Activated CD4-positive, alpha-beta T cell treated with anti-CD3 and anti-CD28 coated beads for 36 hours (primary cell): Measurements from ENCODE around the gene DNAJB8. TPM values are rescaled to one million over a fixed set of nuclear protein-coding genes. Genes with fewer than 3 reads are reported as not detected.

ENCODE experiments used
- ATAC-seq: fragments of 200-7000 bp; cut with Tn5 transposase; one replicate; pipeline ENCODE4 v1.10.0; 2021; ENCODE audit warnings: mild to moderate bottlenecking, moderate library complexity
- CTCF ChIA-PET: fragments of 350-600 bp; sonication (Branson Sonifier 250); formaldehyde crosslinking; loops from one replicate; lab custom pipeline; 2021; ENCODE audit warnings: antibody characterized with exemption; lab: Charles Lee
- POLR2A ChIA-PET: fragments of 350-600 bp; sonication (Branson Sonifier 250); formaldehyde crosslinking; loops from one replicate; lab custom pipeline; 2021; ENCODE audit warnings: antibody characterized with exemption, inconsistent platforms; lab: Charles Lee
- DNase-seq: peaks from one replicate; pipeline ENCODE4 v3.0.0-alpha.2; 2020
- H3K27ac Mint-ChIP-seq: one replicate; pipeline ENCODE4 v1.8.0; 2021; ENCODE audit warnings: mixed read lengths
- H3K27me3 Mint-ChIP-seq: one replicate; pipeline ENCODE4 v1.8.0; 2021; ENCODE audit warnings: mixed read lengths
- H3K36me3 Mint-ChIP-seq: one replicate; pipeline ENCODE4 v1.8.0; 2021; ENCODE audit warnings: low read depth, mixed read lengths
- H3K4me1 Mint-ChIP-seq: one replicate; pipeline ENCODE4 v1.8.0; 2021; ENCODE audit warnings: mixed read lengths
- H3K4me3 Mint-ChIP-seq: one replicate; pipeline ENCODE4 v1.8.0; 2021; ENCODE audit warnings: mild to moderate bottlenecking, moderate library complexity, mixed read lengths
- H3K9me3 Mint-ChIP-seq: one replicate; pipeline ENCODE4 v1.8.0; 2021; ENCODE audit warnings: low read depth, mixed read lengths
- intact Hi-C, 2 experiments: fragments of 100-400 bp; cut with DNase I in 1 of 2; cut with micrococcal nuclease in 1 of 2; formaldehyde crosslinking; loops; one replicate each; pipeline versions ENCODE4 v1.14.2 to v1.15.1; 2022 to 2024; cut with DNase I, micrococcal nuclease
- total RNA-seq, 2 experiments: library from RNA; stranded (reverse); gene quantifications; one replicate each; pipeline ENCODE4 v1.2.3, GENCODE V29; 2021

DNAJB8 gene
- total RNA-seq, 2 experiments from 2014 or later: not detected

- Mint-ChIP-seq H3K4me3 (no peak overlapping the region), H3K27me3 (peaks cover 9% of the 10 kb centered on the region), H3K9me3 (no peaks in the 10 kb centered on the region), H3K27ac (no peak overlapping the region), H3K36me3 (no peaks in the 10 kb centered on the region), H3K4me1 (peaks cover 7% of the 10 kb centered on the region)
- ATAC-seq: no peak
- no peak for DNase-seq
- ChIA-PET POLR2A (interaction anchor here (0.5 kb wide), 1 partner anchor 920 kb away, joined by 3 read pairs; no protein-coding TSS in a partner anchor), CTCF (no interaction called here)
- intact Hi-C loops: no loop called here
Measured at GRCh38 chr3:128463354-128463753, 3.3 kb downstream of the DNAJB8 start.

DNA sequence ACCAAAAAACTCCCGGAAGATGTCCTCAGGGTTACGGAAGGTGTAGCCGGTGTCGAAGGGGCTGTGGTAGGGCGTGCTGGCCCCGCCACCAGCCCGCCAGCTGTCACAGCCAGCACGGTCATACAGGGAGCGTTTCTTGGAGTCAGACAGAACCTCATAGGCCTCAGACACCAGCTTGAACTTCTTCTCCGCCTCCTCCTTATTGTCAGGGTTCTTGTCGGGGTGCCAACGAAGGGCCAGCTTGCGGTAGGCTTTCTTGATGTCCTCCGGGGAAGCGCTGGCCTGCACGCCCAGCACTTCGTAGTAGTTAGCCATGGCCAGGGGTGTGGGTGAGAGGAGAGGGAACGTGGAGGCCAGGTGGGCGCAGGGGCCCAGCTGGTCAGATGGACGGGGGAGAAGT, 3.8 kb downstream of the DNAJB8 start:
- H3K4me1 Mint-ChIP-seq: peaks cover 7% of the 10 kb centered on the region
- no peaks in the 10 kb centered on the region for H3K9me3 Mint-ChIP-seq
- ATAC-seq (no peak), DNase-seq (no peak)
- POLR2A ChIA-PET: no interaction called here
- no peaks in the 10 kb centered on the region for H3K36me3 Mint-ChIP-seq
- no peak overlapping the region for H3K4me3 Mint-ChIP-seq
- H3K27ac Mint-ChIP-seq: no peak overlapping the region
- H3K27me3 Mint-ChIP-seq: peaks cover 9% of the 10 kb centered on the region
- intact Hi-C loops: no loop called here
- CTCF ChIA-PET: no interaction called here

- H3K36me3 Mint-ChIP-seq: no peaks in the 10 kb centered on the region
- ChIA-PET POLR2A (no interaction called here), CTCF (interaction anchor here (1.0 kb wide), 1 partner anchor 20 kb away, joined by 3 read pairs; no protein-coding TSS in a partner anchor)
- H3K4me1 Mint-ChIP-seq: peaks cover 7% of the 10 kb centered on the region
- no peak for ATAC-seq
- H3K27ac Mint-ChIP-seq: no peak overlapping the region
- no peak for DNase-seq
- intact Hi-C loops: no loop called here
- no peak overlapping the region for H3K4me3 Mint-ChIP-seq
- H3K27me3 Mint-ChIP-seq: peaks cover 9% of the 10 kb centered on the region
- H3K9me3 Mint-ChIP-seq: no peaks in the 10 kb centered on the region
Measured at GRCh38 chr3:128462341-128462910, 4.3 kb downstream of the DNAJB8 start.

GRCh38 chr3:128461731-128462130, 5.0 kb downstream of the DNAJB8 start:
- ChIA-PET POLR2A (no interaction called here), CTCF (interaction anchor here (1.0 kb wide), 1 partner anchor 21 kb away, joined by 3 read pairs; no protein-coding TSS in a partner anchor)
- Mint-ChIP-seq H3K36me3 (no peaks in the 10 kb centered on the region), H3K9me3 (no peaks in the 10 kb centered on the region), H3K27me3 (peaks cover 5% of the 10 kb centered on the region), H3K4me3 (no peak overlapping the region), H3K27ac (no peak overlapping the region), H3K4me1 (peaks cover under 1% of the 10 kb centered on the region)
- DNase-seq (no peak), ATAC-seq (no peak)
- intact Hi-C loops: no loop called here

DNA sequence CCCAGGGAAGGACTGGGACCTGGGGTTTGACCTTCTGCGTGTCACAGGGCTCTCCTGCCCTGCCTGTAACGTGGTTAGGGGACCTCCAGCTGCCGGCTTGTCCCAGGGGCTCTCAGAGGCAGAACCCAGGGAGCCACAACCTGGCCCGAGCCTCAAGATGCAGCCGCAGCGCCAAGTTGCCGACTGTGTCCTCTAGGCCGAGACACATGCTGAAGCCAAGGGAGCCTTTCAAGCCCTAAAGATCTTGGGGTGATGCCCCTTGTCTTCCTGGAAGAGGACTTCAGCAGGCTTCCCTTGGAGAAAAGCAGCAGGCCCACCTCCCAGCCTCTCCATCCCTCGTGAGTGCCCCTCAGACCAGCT, 7.2 kb downstream of the DNAJB8 start:
- Mint-ChIP-seq H3K36me3 (no peaks in the 10 kb centered on the region), H3K4me1 (no peaks in the 10 kb centered on the region), H3K27ac (no peak overlapping the region), H3K4me3 (no peak overlapping the region), H3K27me3 (peaks cover 3% of the 10 kb centered on the region), H3K9me3 (no peaks in the 10 kb centered on the region)
- ChIA-PET CTCF (no interaction called here), POLR2A (no interaction called here)
- DNase-seq (no peak), ATAC-seq (no peak)
- intact Hi-C loops: no loop called here

DNA sequence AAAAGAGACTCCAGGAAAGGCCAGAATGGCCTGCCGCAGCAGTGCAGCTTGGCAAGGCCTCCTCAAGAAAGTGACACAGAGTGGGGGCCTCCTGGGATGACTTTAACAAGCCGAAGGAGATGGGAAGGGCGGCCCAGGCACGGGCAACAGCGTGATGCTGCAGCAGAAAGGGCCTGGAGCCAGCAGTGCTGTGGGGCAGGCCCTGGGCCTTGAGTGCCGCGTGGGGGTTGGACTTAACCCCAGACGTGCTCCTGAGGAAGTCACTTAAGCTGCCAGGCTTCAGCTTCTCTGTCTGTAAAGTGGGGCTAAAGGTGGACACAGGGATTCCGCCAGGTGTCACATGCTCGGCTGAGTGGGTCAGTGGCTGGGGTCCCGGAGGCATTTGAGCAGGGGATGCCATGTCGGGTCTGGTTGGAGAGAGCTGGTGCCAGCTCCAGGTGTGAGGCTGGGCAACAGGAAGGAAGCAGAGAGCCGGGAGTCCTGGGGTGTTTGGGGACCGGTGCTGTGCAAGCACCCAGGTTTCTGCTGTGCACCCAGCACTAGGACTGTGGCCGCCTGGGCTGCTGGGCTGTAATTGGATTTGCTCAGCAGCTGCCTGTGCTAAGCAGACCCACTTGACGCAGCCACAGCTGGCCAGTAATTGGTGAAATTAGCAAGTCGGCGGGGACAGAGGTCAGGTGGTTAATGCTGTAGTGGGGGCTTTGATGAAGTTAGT, 7.8 kb downstream of the DNAJB8 start:
- ATAC-seq: no peak
- ChIA-PET CTCF (no interaction called here), POLR2A (no interaction called here)
- no peak overlapping the region for H3K4me3 Mint-ChIP-seq
- peaks cover 3% of the 10 kb centered on the region for H3K27me3 Mint-ChIP-seq
- H3K9me3 Mint-ChIP-seq: no peaks in the 10 kb centered on the region
- intact Hi-C loops: no loop called here
- no peak for DNase-seq
- H3K36me3 Mint-ChIP-seq: no peaks in the 10 kb centered on the region
- no peaks in the 10 kb centered on the region for H3K4me1 Mint-ChIP-seq
- no peak overlapping the region for H3K27ac Mint-ChIP-seq

GRCh38 chr3:128457937-128458336, 8.8 kb downstream of the DNAJB8 start:
- peaks cover 3% of the 10 kb centered on the region for H3K27me3 Mint-ChIP-seq
- ATAC-seq: no peak
- CTCF ChIA-PET: no interaction called here
- H3K27ac Mint-ChIP-seq: no peak overlapping the region
- no peaks in the 10 kb centered on the region for H3K36me3 Mint-ChIP-seq
- POLR2A ChIA-PET: no interaction called here
- no peak for DNase-seq
- H3K4me1 Mint-ChIP-seq: no peaks in the 10 kb centered on the region
- H3K9me3 Mint-ChIP-seq: no peaks in the 10 kb centered on the region
- no peak overlapping the region for H3K4me3 Mint-ChIP-seq
- intact Hi-C loops: no loop called here

DNA sequence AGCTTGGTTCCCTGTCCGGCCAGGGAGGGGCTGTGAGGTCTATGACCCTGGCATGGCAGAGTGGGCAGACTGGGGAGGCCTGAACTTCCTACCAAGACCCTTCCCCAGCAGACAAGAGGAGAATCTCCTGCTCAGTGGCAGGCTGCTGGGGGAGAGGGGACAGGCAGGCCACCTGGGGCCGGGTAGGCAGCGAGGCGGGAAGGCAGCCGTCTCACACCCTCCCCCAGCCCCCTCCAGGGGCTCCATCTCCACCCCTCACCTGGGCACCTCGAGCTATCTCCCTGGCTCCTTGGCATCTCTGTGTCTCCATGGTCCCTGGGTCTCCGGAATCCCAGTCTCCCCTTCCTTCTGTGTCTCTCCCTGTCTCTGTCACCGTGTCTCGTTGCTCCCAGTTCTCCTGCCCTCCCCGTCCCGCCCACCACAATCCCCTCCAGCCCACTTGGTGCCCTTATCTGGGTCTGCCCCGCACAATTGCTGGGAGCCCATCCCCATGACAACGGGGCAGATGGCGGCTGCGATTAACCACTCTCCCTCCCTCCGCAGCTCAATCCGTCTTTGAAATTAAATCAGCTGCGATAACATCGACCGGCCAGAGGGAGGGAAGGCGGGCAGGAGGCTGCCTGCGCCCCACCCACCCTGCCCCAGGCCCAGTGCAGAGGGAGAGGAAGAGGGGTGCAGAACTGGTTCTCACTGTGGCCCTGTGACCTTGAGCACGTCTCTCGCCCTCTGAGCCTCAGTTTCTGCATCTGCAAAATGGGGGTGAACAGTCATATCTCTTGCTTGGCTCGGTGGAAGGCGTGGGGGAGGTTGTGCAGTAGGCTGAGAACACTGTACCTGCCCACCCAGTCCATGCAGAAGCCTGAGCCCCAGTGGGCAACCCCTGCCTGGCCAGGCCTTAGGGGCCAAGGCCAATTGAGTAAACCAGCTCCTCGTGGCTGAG, 9.6 kb downstream of the DNAJB8 start:
- intact Hi-C loops: no loop called here
- Mint-ChIP-seq H3K4me3 (no peak overlapping the region), H3K36me3 (no peaks in the 10 kb centered on the region), H3K9me3 (no peaks in the 10 kb centered on the region), H3K4me1 (no peaks in the 10 kb centered on the region), H3K27me3 (peaks cover 3% of the 10 kb centered on the region), H3K27ac (no peak overlapping the region)
- ChIA-PET CTCF (no interaction called here), POLR2A (no interaction called here)
- DNase-seq (no peak), ATAC-seq (no peak)

DNA sequence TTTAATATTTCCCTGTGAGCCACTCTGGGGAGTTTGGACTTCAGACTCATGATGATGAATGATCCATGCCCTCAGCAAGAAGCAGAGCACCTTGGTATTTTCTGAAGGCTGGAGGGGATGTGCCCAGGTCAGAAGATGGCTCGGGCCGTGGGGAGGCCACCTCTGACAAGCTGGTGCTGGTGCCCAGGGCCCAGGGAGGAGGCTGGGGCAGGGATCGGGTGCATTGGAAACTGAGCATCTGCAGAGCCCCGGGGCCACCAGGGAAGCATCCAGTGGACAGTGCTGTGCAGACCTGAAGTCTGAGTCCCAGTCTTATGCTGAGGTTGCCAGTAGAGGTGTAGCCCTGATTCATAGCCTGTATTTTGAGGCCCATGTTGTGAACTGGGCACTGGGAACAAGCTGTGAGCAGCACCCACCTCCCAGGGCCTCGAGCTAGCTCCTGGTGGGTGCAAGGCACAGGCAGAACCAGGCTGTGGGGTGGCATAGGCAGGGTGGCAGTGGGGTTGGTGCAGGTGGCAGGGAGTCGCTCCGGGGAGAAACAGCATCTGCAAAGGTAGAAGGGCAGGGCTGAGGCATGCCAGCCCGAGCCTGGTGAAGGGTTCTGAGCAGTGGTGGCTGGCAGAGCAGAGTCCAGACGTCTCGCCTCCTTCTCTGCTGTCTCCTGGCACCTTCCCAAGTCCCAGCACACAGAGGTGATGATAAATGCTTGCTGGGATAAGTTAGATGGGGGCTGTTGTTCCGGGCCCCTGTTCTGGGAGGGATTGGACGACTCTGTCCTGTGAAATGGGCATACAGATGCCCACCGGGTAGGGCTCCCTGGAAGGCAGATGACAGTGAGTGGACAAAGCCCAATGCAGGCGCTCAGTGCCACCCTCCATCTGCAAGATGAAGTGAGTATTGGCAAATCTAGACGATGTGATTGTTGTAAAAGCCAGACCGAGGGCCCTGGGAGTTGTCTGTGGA, 10.6 kb downstream of the DNAJB8 start:
- intact Hi-C loops: no loop called here
- Mint-ChIP-seq H3K27me3 (peaks cover 4% of the 10 kb centered on the region), H3K9me3 (peaks cover 2% of the 10 kb centered on the region), H3K4me1 (no peaks in the 10 kb centered on the region), H3K4me3 (no peak overlapping the region), H3K36me3 (no peaks in the 10 kb centered on the region), H3K27ac (no peak overlapping the region)
- POLR2A ChIA-PET: no interaction called here
- ATAC-seq: no peak
- CTCF ChIA-PET: interaction anchor here (0.5 to 1.0 kb wide), 2 partner anchors 13 to 16 kb away, joined by 3 read pairs; no protein-coding TSS in a partner anchor
- no peak for DNase-seq

- H3K9me3 Mint-ChIP-seq: peaks cover 7% of the 10 kb centered on the region
- POLR2A ChIA-PET: no interaction called here
- no peaks in the 10 kb centered on the region for H3K36me3 Mint-ChIP-seq
- CTCF ChIA-PET: interaction anchor here (1.0 kb wide), 1 partner anchor 15 kb away, joined by 3 read pairs; no protein-coding TSS in a partner anchor
- no peak overlapping the region for H3K27ac Mint-ChIP-seq
- DNase-seq (no peak), ATAC-seq (no peak)
- peaks cover 5% of the 10 kb centered on the region for H3K27me3 Mint-ChIP-seq
- peaks cover 6% of the 10 kb centered on the region for H3K4me1 Mint-ChIP-seq
- intact Hi-C loops: no loop called here
- no peak overlapping the region for H3K4me3 Mint-ChIP-seq
Measured at GRCh38 chr3:128455116-128455515, 11.6 kb downstream of the DNAJB8 start.

- ATAC-seq (no peak), DNase-seq (no peak)
- CTCF ChIA-PET: no interaction called here
- H3K36me3 Mint-ChIP-seq: no peaks in the 10 kb centered on the region
- peaks cover 5% of the 10 kb centered on the region for H3K27me3 Mint-ChIP-seq
- POLR2A ChIA-PET: no interaction called here
- no peak overlapping the region for H3K4me3 Mint-ChIP-seq
- intact Hi-C loops: no loop called here
- peaks cover 12% of the 10 kb centered on the region for H3K9me3 Mint-ChIP-seq
- H3K4me1 Mint-ChIP-seq: peaks cover 8% of the 10 kb centered on the region
- no peak overlapping the region for H3K27ac Mint-ChIP-seq
Measured at GRCh38 chr3:128454310-128454618, 12.4 kb downstream of the DNAJB8 start.
